Activated CD4-positive, alpha-beta T cell treated with anti-CD3 and anti-CD28 coated beads for 36 hours (primary cell): ENCODE results near the gene GAL3ST2. TPM values are rescaled to one million over a fixed set of nuclear protein-coding genes. Genes with fewer than 3 reads are reported as not detected.
"Not testable (repeated sequence)": the region's sequence is repeated elsewhere in the genome, so short reads cannot be mapped to it uniquely, and the experiment has no call there.

Source experiments
- ATAC-seq: fragments of 200-7000 bp; cut with Tn5 transposase; one replicate; pipeline ENCODE4 v1.10.0; 2021; ENCODE audit warnings: mild to moderate bottlenecking, moderate library complexity
- CTCF ChIA-PET: fragments of 350-600 bp; sonication (Branson Sonifier 250); formaldehyde crosslinking; loops from one replicate; lab custom pipeline; 2021; ENCODE audit warnings: antibody characterized with exemption; lab: Charles Lee
- POLR2A ChIA-PET: fragments of 350-600 bp; sonication (Branson Sonifier 250); formaldehyde crosslinking; loops from one replicate; lab custom pipeline; 2021; ENCODE audit warnings: antibody characterized with exemption, inconsistent platforms; lab: Charles Lee
- DNase-seq: peaks from one replicate; pipeline ENCODE4 v3.0.0-alpha.2; 2020
- H3K27ac Mint-ChIP-seq: one replicate; pipeline ENCODE4 v1.8.0; 2021; ENCODE audit warnings: mixed read lengths
- H3K27me3 Mint-ChIP-seq: one replicate; pipeline ENCODE4 v1.8.0; 2021; ENCODE audit warnings: mixed read lengths
- H3K36me3 Mint-ChIP-seq: one replicate; pipeline ENCODE4 v1.8.0; 2021; ENCODE audit warnings: low read depth, mixed read lengths
- H3K4me1 Mint-ChIP-seq: one replicate; pipeline ENCODE4 v1.8.0; 2021; ENCODE audit warnings: mixed read lengths
- H3K4me3 Mint-ChIP-seq: one replicate; pipeline ENCODE4 v1.8.0; 2021; ENCODE audit warnings: mild to moderate bottlenecking, moderate library complexity, mixed read lengths
- H3K9me3 Mint-ChIP-seq: one replicate; pipeline ENCODE4 v1.8.0; 2021; ENCODE audit warnings: low read depth, mixed read lengths
- intact Hi-C, 2 experiments: fragments of 100-400 bp; cut with DNase I in 1 of 2; cut with micrococcal nuclease in 1 of 2; formaldehyde crosslinking; loops; one replicate each; pipeline versions ENCODE4 v1.14.2 to v1.15.1; 2022 to 2024; cut with DNase I, micrococcal nuclease
- total RNA-seq, 2 experiments: library from RNA; stranded (reverse); gene quantifications; one replicate each; pipeline ENCODE4 v1.2.3, GENCODE V29; 2021

GAL3ST2 gene
- total RNA-seq, 2 experiments from 2014 or later, result 0.94 to 1.0 TPM

DNA sequence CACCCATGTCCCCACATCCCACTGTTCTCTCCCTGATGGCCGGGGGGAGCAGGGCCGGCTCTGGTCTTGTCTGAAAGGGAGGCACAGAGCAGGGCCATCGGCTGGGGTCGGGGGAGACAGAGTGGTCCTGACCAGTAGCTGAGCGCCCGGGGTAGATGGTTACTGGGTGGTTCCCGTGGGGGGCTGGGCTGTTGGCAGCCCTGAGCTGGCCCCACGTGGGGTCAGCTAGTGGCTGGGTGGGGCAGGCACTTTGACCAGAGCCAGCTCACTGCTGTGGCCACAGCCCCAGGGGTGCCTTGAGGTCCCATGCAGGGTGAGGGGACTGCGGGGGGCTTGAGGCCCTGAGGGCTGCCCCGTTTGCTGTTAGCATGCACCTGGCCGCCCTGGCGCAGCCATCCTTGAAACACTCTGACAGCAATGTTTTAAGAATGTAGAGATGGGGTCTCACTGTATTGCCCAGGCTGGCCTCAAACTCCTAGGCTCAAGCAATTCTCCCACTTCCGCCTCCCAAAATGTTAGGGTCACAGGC is 20.1 kb downstream of the GAL3ST2 start:
- ChIA-PET CTCF (interaction anchor here (0.5 to 1.3 kb wide), 3 partner anchors 9 to 139 kb away, joined by 3 to 4 read pairs (median 3); no protein-coding TSS in a partner anchor), POLR2A (no interaction called here)
- H3K9me3 Mint-ChIP-seq, result no peaks in the 10 kb centered on the region
- DNase-seq, result no peak
- H3K4me1 Mint-ChIP-seq, result no peaks in the 10 kb centered on the region
- ATAC-seq, result no peak
- H3K27ac Mint-ChIP-seq, result no peak overlapping the region
- intact Hi-C loops, result no loop called here
- H3K27me3 Mint-ChIP-seq, result no peaks in the 10 kb centered on the region
- H3K36me3 Mint-ChIP-seq, result no peaks in the 10 kb centered on the region
- no peak overlapping the region for H3K4me3 Mint-ChIP-seq

- no peak for ATAC-seq
- H3K9me3 Mint-ChIP-seq, result no peaks in the 10 kb centered on the region
- POLR2A ChIA-PET, result no interaction called here
Measured at GRCh38 chr2:241797441-241798080, 20.9 kb downstream of the GAL3ST2 start.

DNA sequence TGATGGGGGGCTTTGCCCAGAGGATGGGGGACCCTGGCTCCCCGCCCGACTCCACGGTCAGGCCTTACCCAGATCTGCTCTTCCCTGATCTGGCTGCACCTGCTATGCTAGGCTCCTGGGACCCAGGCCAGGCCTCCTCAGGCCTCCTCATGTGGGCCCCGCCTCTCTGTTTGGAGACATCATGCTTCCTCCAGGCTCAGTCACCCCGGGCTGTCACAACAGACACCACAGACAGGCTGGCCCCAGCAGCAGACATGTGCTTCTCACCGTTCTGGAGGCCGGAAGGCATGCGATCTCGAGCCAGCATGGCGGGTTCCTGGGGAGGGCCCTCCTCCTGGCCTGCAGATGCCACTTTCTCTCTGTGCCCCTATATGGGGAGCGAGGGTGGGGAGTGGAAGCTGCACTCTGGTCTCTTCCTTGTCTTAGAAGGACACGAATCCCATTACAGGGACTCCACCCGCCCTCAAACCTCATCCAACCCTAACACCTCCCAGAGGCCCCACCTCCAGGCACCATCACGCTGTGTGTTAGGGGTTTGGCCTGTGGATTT is 21.5 kb downstream of the GAL3ST2 start:
- H3K36me3 Mint-ChIP-seq, result no peaks in the 10 kb centered on the region
- POLR2A ChIA-PET, result no interaction called here
- H3K27ac Mint-ChIP-seq, result no peak overlapping the region
- DNase-seq (peak; percentile 9), ATAC-seq (peak; percentile 14)
- H3K27me3 Mint-ChIP-seq, result no peaks in the 10 kb centered on the region
- intact Hi-C loops, result no loop called here
- CTCF ChIA-PET, result no interaction called here
- no peaks in the 10 kb centered on the region for H3K4me1 Mint-ChIP-seq
- no peak overlapping the region for H3K4me3 Mint-ChIP-seq
- H3K9me3 Mint-ChIP-seq, result no peaks in the 10 kb centered on the region

More at GRCh38 chr2:241797441-241798080, 20.9 kb downstream of the GAL3ST2 start:
- Mint-ChIP-seq H3K36me3 (no peaks in the 10 kb centered on the region), H3K4me1 (no peaks in the 10 kb centered on the region), H3K4me3 (no peak overlapping the region), H3K27me3 (no peaks in the 10 kb centered on the region), H3K27ac (no peak overlapping the region)
- CTCF ChIA-PET, result no interaction called here
- intact Hi-C loops, result no loop called here
- no peak for DNase-seq

GRCh38 chr2:241798631-241799521 is 22.3 kb downstream of the GAL3ST2 start:
- no peak for DNase-seq
- Mint-ChIP-seq H3K4me1 (peaks cover 3% of the 10 kb centered on the region), H3K4me3 (no peak overlapping the region), H3K36me3 (no peaks in the 10 kb centered on the region), H3K27me3 (peaks cover 3% of the 10 kb centered on the region), H3K9me3 (no peaks in the 10 kb centered on the region), H3K27ac (no peak overlapping the region)
- ChIA-PET CTCF (interaction anchor here (0.6 kb wide), 1 partner anchor 9 kb away, joined by 3 read pairs; no protein-coding TSS in a partner anchor), POLR2A (no interaction called here)
- intact Hi-C loops, result no loop called here
- no peak for ATAC-seq

GRCh38 chr2:241799522-241800197 is 23.0 kb downstream of the GAL3ST2 start:
- peaks cover 4% of the 10 kb centered on the region for H3K4me1 Mint-ChIP-seq
- peaks cover 3% of the 10 kb centered on the region for H3K27me3 Mint-ChIP-seq
- DNase-seq (peak; percentile 5), ATAC-seq (no peak)
- no peaks in the 10 kb centered on the region for H3K9me3 Mint-ChIP-seq
- no peak overlapping the region for H3K27ac Mint-ChIP-seq
- no peaks in the 10 kb centered on the region for H3K36me3 Mint-ChIP-seq
- ChIA-PET CTCF (interaction anchor here (0.6 kb wide), 1 partner anchor 8 kb away, joined by 3 read pairs; no protein-coding TSS in a partner anchor), POLR2A (no interaction called here)
- no peak overlapping the region for H3K4me3 Mint-ChIP-seq
- intact Hi-C loops, result loop anchor here in 1 of 2 experiments (5.0 kb wide), 2 partner anchors 37 to 58 kb away; partner anchors contain the start of gene PDCD1

DNA sequence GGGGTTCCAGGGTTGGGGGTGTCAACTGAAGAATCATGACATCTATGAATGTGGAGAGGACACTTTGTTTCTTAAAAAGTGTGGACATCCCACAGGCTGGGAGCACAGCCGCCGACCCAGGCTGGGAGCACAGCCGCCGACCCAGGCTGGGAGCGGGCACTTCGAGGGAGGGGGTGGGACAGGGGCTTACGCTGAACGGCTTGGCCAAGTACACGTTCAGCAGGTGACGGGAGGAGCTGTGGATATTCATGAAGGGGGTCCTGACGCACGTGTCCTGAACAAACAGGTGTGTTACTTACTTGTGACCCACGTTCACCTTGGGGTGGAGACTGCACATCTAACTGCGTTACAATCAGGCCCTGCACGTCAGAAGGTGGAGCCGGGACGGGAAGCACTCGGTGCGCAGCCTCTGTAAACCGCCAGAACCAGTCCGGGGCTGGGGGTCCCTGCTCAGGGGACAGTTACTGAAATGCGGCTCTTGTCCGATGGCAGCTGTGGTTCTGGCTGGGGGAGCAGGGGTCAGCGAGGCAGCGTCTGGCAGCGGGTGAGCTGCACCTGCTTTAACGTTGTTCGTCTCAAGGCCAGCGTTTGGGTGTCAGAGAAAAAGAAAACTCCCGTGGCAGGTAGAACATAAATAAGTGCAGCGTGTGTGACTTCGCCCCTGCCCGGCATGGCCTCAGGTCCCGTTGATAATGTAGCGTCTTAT is 23.7 kb downstream of the GAL3ST2 start:
- H3K4me3 Mint-ChIP-seq, DNase-seq, H3K4me1 Mint-ChIP-seq, H3K36me3 Mint-ChIP-seq, H3K9me3 Mint-ChIP-seq, CTCF ChIA-PET, POLR2A ChIA-PET, H3K27ac Mint-ChIP-seq, H3K27me3 Mint-ChIP-seq, ATAC-seq: not testable (repeated sequence)
- intact Hi-C loops, result loop anchor here in 1 of 2 experiments (5.0 kb wide), 2 partner anchors 38 to 57 kb away; partner anchors contain the start of gene PDCD1

- POLR2A ChIA-PET, result no interaction called here
- intact Hi-C loops, result loop anchor here in 1 of 2 experiments (2.0 to 5.0 kb wide), 3 partner anchors 40 to 67 kb away; partner anchors contain the start of genes D2HGDH and PDCD1
- peaks cover 7% of the 10 kb centered on the region for H3K4me1 Mint-ChIP-seq
- no peak overlapping the region for H3K27ac Mint-ChIP-seq
- DNase-seq (peak; percentile 6), ATAC-seq (no peak)
- H3K36me3 Mint-ChIP-seq, result no peaks in the 10 kb centered on the region
- no peaks in the 10 kb centered on the region for H3K9me3 Mint-ChIP-seq
- peaks cover 3% of the 10 kb centered on the region for H3K27me3 Mint-ChIP-seq
- H3K4me3 Mint-ChIP-seq, result no peak overlapping the region
- CTCF ChIA-PET, result no interaction called here
Measured at GRCh38 chr2:241801611-241802420, 25.2 kb downstream of the GAL3ST2 start.

DNA sequence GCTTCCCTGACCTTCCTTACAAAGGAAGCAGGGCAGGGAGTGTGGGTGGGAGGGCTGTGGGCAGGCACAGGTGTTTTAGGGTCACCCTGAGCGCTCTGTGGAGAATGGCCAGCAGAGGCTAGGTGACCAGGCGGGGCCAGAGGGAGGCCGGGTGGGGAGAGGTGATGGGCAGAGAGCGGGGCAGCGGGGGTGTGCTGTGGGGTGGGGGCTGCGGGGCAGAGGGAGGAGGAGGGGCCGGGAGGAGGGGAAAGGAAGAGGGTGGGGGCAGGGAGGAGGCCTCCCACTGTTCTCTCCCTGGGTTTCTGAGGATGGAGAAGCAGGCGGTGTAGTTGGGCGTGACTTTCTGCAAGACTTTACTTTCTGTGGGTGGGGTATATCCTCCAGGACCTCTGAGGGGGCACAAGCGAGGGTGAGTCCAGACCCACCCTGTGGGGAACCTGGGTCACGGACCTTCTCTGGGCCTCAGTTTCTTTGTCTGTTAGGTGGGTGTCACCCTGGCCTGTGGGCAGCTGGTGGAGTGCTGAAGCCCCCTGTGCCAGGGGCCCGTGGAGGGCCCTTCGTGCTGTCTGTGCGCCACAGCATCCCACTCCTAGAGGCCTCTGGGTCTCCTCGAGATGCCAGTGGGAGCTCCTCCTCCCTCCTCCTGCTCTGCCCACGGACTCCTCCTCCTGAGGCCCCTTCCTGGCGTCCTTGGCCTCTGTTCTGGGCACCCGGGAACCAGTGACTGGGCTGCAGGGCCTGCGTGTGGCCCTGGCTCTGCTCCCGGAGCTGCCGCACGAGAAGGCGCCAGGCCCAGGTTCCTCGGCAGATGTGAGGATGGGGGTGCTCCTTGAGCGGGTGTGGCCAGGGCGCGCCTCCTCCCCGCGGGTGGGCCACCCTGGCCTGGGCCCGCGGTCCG is 26.0 kb downstream of the GAL3ST2 start:
- intact Hi-C loops, result loop anchor here in 1 of 2 experiments (2.0 to 5.0 kb wide), 3 partner anchors 40 to 68 kb away; partner anchors contain the start of genes D2HGDH and PDCD1

More for the DNA sequence above, 26.0 kb downstream of the GAL3ST2 start:
- POLR2A ChIA-PET, result no interaction called here
- DNase-seq, result no peak
- peaks cover 7% of the 10 kb centered on the region for H3K4me1 Mint-ChIP-seq
- CTCF ChIA-PET, result no interaction called here
- no peak overlapping the region for H3K27ac Mint-ChIP-seq
- H3K27me3 Mint-ChIP-seq, result peaks cover 3% of the 10 kb centered on the region
- H3K9me3 Mint-ChIP-seq, result no peaks in the 10 kb centered on the region
- no peak for ATAC-seq
- no peak overlapping the region for H3K4me3 Mint-ChIP-seq
- H3K36me3 Mint-ChIP-seq, result no peaks in the 10 kb centered on the region
